HEK293 (cell line): ENCODE measurements around the gene OR2V1.

Source experiments
- CTCF ChIA-PET: fragments of 350-600 bp; formaldehyde crosslinking; extraction: SDS; loops from one replicate; lab custom pipeline; 2021; ENCODE audit warnings: antibody characterized with exemption; lab: Yijun Ruan, JAX
- POLR2A ChIA-PET: fragments of 300-600 bp; formaldehyde crosslinking; extraction: SDS; loops from one replicate; lab custom pipeline; 2020; ENCODE audit warnings: antibody characterized with exemption, inconsistent platforms; lab: Yijun Ruan, JAX
- H3K27ac ChIP-seq: fragments of 200-500 bp; sonication (Bioruptor generic); 2 replicates; pipeline ENCODE4 v1.5.1; 2014; ENCODE audit warnings: low read depth, low read length, control low read depth, inconsistent platforms; ENCODE audit errors: extremely low read depth
- H3K36me3 ChIP-seq, 2 experiments: fragments of 200-500 bp in 1 of 2; sonication (Bioruptor generic) in 1 of 2; 1 replicate in 1 of 2; 2 replicates in 1 of 2; pipeline ENCODE4 v1.5.1; 2014 to 2017; ENCODE audit warnings: inconsistent platforms in 2 of 2, low read length in 2 of 2; ENCODE audit not compliant: control insufficient read depth in 2 of 2, insufficient read depth in 1 of 2
- H3K4me1 ChIP-seq: fragments of 200-500 bp; sonication (Bioruptor generic); 2 replicates; pipeline ENCODE4 v1.5.1; 2014; ENCODE audit warnings: mild to moderate bottlenecking, low read length, inconsistent platforms; ENCODE audit not compliant: control insufficient read depth, insufficient read depth
- H3K4me3 ChIP-seq: 2 replicates; pipeline ENCODE4 v1.5.1; 2011; ENCODE audit warnings: low read depth, mild to moderate bottlenecking, control low read depth, low read length, moderate library complexity
- H3K9me3 ChIP-seq: fragments of 200-500 bp; sonication (Bioruptor generic); 2 replicates; pipeline ENCODE4 v1.5.1; 2014; ENCODE audit warnings: low read depth, low read length, inconsistent platforms; ENCODE audit not compliant: control insufficient read depth, insufficient read depth
- GFI1B ChIP-seq: fragments of 450-650 bp; formaldehyde crosslinking; IDR thresholded peaks from 2 replicates; pipeline ENCODE4 v1.5.1; 2016; ENCODE audit warnings: missing biosample characterization, missing genetic modification characterization
- HOXD13 ChIP-seq: sonication (generic); formaldehyde crosslinking; IDR thresholded peaks from 2 replicates; pipeline ENCODE4 v1.8.0; 2022; ENCODE audit warnings: missing genetic modification reagents, borderline replicate concordance
- RBAK ChIP-seq: fragments of 450-650 bp; formaldehyde crosslinking; IDR thresholded peaks from 2 replicates; pipeline ENCODE4 v1.5.1; 2016; ENCODE audit warnings: missing biosample characterization, missing genetic modification characterization
- SETDB1 ChIP-seq: IDR thresholded peaks from one replicate; pipeline ENCODE4 v1.6.1; 2017; ENCODE audit warnings: mild to moderate bottlenecking, low read length, moderate library complexity, mixed read lengths; ENCODE audit not compliant: insufficient read length
- SP7 ChIP-seq: fragments of 450-650 bp; formaldehyde crosslinking; IDR thresholded peaks from 2 replicates; pipeline ENCODE4 v1.5.1; 2016; ENCODE audit warnings: missing biosample characterization, missing genetic modification characterization
- TCF7L2 ChIP-seq: IDR thresholded peaks from 2 replicates; pipeline ENCODE4 v1.6.1; 2011; ENCODE audit warnings: low read depth, mild to moderate bottlenecking, inconsistent platforms, low read length, moderate library complexity, borderline replicate concordance
- YY2 ChIP-seq: fragments of 450-650 bp; formaldehyde crosslinking; IDR thresholded peaks from 2 replicates; pipeline ENCODE4 v1.5.1; 2016; ENCODE audit warnings: missing biosample characterization, missing genetic modification characterization
- ZFHX2 ChIP-seq: fragments of 450-650 bp; formaldehyde crosslinking; conservative IDR thresholded peaks from 2 replicates; pipeline ENCODE4 v1.5.1; 2016; ENCODE audit warnings: missing biosample characterization, missing genetic modification characterization
- ZNF10 ChIP-seq: fragments of 450-650 bp; formaldehyde crosslinking; IDR thresholded peaks from 2 replicates; pipeline ENCODE4 v1.5.1; 2017; ENCODE audit warnings: missing biosample characterization, missing genetic modification characterization
- ZNF157 ChIP-seq: fragments of 450-650 bp; formaldehyde crosslinking; IDR thresholded peaks from 2 replicates; pipeline ENCODE4 v1.5.1; 2016; ENCODE audit warnings: missing biosample characterization, missing genetic modification characterization
- ZNF184 ChIP-seq: fragments of 450-650 bp; IDR thresholded peaks from 2 replicates; pipeline ENCODE4 v1.5.1; 2018; ENCODE audit warnings: missing biosample characterization, mild to moderate bottlenecking, missing genetic modification characterization
- ZNF19 ChIP-seq: fragments of 450-650 bp; formaldehyde crosslinking; IDR thresholded peaks from 2 replicates; pipeline ENCODE4; 2016; ENCODE audit warnings: missing biosample characterization, missing genetic modification characterization, low read depth
- ZNF274 ChIP-seq, 2 experiments: fragments of 200-500 bp in 1 of 2; fragments of 450-650 bp in 1 of 2; sonication (Bioruptor generic) in 1 of 2; formaldehyde crosslinking in 1 of 2; IDR thresholded peaks; 2 replicates each; pipeline versions ENCODE4 v1.5.1 to v1.6.1; 2014 to 2016; ENCODE audit warnings: borderline replicate concordance in 1 of 2, inconsistent platforms in 1 of 2, low read length in 1 of 2, missing biosample characterization in 1 of 2, missing genetic modification characterization in 1 of 2
- ZNF37A ChIP-seq: fragments of 450-650 bp; IDR thresholded peaks from 2 replicates; pipeline ENCODE4 v1.5.1; 2018; ENCODE audit warnings: missing biosample characterization, missing genetic modification characterization
- ZNF391 ChIP-seq: fragments of 450-650 bp; formaldehyde crosslinking; IDR thresholded peaks from 2 replicates; pipeline ENCODE4 v1.5.1; 2016; ENCODE audit warnings: low read depth, missing biosample characterization, missing genetic modification characterization, borderline replicate concordance
- ZNF426 ChIP-seq: fragments of 450-650 bp; formaldehyde crosslinking; IDR thresholded peaks from 2 replicates; pipeline ENCODE4 v1.5.1; 2017; ENCODE audit warnings: missing biosample characterization, missing genetic modification characterization, mild to moderate bottlenecking, inconsistent platforms, moderate library complexity
- ZNF433 ChIP-seq: fragments of 450-650 bp; formaldehyde crosslinking; IDR thresholded peaks from 2 replicates; pipeline ENCODE4 v1.5.1; 2016; ENCODE audit warnings: missing biosample characterization, missing genetic modification characterization, low read depth
- ZNF48 ChIP-seq: fragments of 450-650 bp; formaldehyde crosslinking; IDR thresholded peaks from 2 replicates; pipeline ENCODE4 v1.5.1; 2016; ENCODE audit warnings: missing biosample characterization, missing genetic modification characterization
- ZNF501 ChIP-seq: fragments of 450-650 bp; formaldehyde crosslinking; IDR thresholded peaks from 2 replicates; pipeline ENCODE4 v1.5.1; 2016; ENCODE audit warnings: missing biosample characterization, missing genetic modification characterization
- ZNF521 ChIP-seq: fragments of 450-650 bp; formaldehyde crosslinking; IDR thresholded peaks from 2 replicates; pipeline ENCODE4 v1.5.1; 2017; ENCODE audit warnings: missing biosample characterization, mild to moderate bottlenecking, missing genetic modification characterization
- ZNF571 ChIP-seq: fragments of 450-650 bp; formaldehyde crosslinking; IDR thresholded peaks from 2 replicates; pipeline ENCODE4 v1.5.0; 2017; ENCODE audit warnings: missing biosample characterization, missing genetic modification characterization
- ZNF621 ChIP-seq: fragments of 450-650 bp; formaldehyde crosslinking; IDR thresholded peaks from 2 replicates; pipeline ENCODE4 v1.5.1; 2017; ENCODE audit warnings: missing biosample characterization, missing genetic modification characterization
- ZNF629 ChIP-seq: fragments of 450-650 bp; formaldehyde crosslinking; IDR thresholded peaks from 2 replicates; pipeline ENCODE4 v1.5.1; 2017; ENCODE audit warnings: missing biosample characterization, missing genetic modification characterization
- TF ChIP-seq, protein P1 (sequence below): fragments of 450-650 bp; formaldehyde crosslinking; IDR thresholded peaks from 2 replicates; pipeline ENCODE4 v1.5.1; 2016; ENCODE audit warnings: missing biosample characterization, missing genetic modification characterization
- TF ChIP-seq, protein P2 (sequence below): fragments of 450-650 bp; formaldehyde crosslinking; IDR thresholded peaks from 2 replicates; pipeline ENCODE4 v1.5.1; 2016; ENCODE audit warnings: missing biosample characterization, missing genetic modification characterization
- TF ChIP-seq, protein P3 (sequence below): fragments of 450-650 bp; formaldehyde crosslinking; IDR thresholded peaks from 2 replicates; pipeline ENCODE4; 2016; ENCODE audit warnings: missing biosample characterization, missing genetic modification characterization

Gene OR2V1

DNA sequence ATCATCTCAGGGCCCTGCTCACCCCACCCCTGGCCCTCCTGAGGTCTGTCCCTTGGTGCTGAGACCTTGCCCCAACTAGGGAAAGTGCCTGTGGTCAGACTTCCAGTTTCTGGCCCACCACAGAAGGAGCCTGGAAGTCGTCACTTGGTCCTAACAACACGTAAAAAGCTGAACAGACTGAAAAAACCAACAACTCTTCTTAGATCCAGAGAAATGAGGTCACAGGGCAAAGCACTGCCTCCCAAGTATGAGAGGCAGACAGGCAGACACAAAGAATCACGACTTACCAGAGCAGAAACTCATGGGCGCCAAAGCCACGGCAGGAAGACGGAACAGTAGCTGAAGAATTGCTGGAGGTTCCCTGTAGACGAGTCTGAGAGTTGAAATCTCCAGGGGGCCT, 38.5 kb downstream of the OR2V1 start:
- no peak for TF ChIP-seq ZNF433 (tag by site-specific recombination)
- no peak for TF ChIP-seq ZNF521
- TF ChIP-seq ZNF10 (tag by site-specific recombination): no peak
- no peak for TF ChIP-seq ZNF621 (tag by site-specific recombination)
- no peak for TF ChIP-seq ZNF426
- TF ChIP-seq ZNF391: no peak
- no peak for TF ChIP-seq SETDB1
- TF ChIP-seq, protein P1, sequence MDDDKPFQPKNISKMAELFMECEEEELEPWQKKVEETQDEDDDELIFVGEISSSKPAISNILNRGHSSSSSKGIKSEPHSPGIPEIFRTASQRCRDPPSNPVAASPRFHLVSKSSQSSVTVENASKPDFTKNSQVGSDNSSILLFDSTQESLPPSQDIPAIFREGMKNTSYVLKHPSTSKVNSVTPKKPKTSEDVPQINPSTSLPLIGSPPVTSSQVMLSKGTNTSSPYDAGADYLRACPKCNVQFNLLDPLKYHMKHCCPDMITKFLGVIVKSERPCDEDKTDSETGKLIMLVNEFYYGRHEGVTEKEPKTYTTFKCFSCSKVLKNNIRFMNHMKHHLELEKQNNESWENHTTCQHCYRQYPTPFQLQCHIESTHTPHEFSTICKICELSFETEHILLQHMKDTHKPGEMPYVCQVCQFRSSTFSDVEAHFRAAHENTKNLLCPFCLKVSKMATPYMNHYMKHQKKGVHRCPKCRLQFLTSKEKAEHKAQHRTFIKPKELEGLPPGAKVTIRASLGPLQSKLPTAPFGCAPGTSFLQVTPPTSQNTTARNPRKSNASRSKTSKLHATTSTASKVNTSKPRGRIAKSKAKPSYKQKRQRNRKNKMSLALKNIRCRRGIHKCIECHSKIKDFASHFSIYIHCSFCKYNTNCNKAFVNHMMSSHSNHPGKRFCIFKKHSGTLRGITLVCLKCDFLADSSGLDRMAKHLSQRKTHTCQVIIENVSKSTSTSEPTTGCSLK (tag by site-specific recombination): no peak
- TF ChIP-seq ZNF501 (tag by site-specific recombination): no peak
- no peak for TF ChIP-seq ZNF48
- no peak for TF ChIP-seq HOXD13 (CRISPR knock-in tag)
- TF ChIP-seq, protein P2, sequence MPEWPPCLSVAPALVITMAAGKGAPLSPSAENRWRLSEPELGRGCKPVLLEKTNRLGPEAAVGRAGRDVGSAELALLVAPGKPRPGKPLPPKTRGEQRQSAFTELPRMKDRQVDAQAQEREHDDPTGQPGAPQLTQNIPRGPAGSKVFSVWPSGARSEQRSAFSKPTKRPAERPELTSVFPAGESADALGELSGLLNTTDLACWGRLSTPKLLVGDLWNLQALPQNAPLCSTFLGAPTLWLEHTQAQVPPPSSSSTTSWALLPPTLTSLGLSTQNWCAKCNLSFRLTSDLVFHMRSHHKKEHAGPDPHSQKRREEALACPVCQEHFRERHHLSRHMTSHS (tag by site-specific recombination): no peak
- no peak for TF ChIP-seq GFI1B (tag by site-specific recombination)
- no peak for TF ChIP-seq ZNF184
- TF ChIP-seq ZNF571 (tag by site-specific recombination): no peak
- TF ChIP-seq RBAK (tag by site-specific recombination): no peak
- TF ChIP-seq ZFHX2 (tag by site-specific recombination): no peak
- no peak for TF ChIP-seq TCF7L2
- TF ChIP-seq, all 188 proteins: peak for 0
- Histone ChIP-seq H3K4me3 (no peak overlapping the region), H3K36me3 (no peaks in the 10 kb centered on the region), H3K27ac (no peak overlapping the region), H3K4me1 (no peaks in the 10 kb centered on the region), H3K9me3 (no peaks in the 10 kb centered on the region)
- CTCF ChIA-PET: no interaction called here
- POLR2A ChIA-PET: no interaction called here

GRCh38 chr5:181088289-181088688, 42.7 kb downstream of the OR2V1 start:
- no peak for TF ChIP-seq ZNF629 (tag by site-specific recombination)
- peak; percentile 86 for TF ChIP-seq ZNF37A
- Histone ChIP-seq H3K4me3 (no peak overlapping the region), H3K27ac (no peak overlapping the region), H3K36me3 (no peaks in the 10 kb centered on the region), H3K4me1 (no peaks in the 10 kb centered on the region), H3K9me3 (no peaks in the 10 kb centered on the region)
- ChIA-PET POLR2A (no interaction called here), CTCF (interaction anchor here (1.1 kb wide), 1 partner anchor 321 kb away, joined by 3 read pairs; no protein-coding TSS in a partner anchor)

GRCh38 chr5:181087309-181087708, 43.7 kb downstream of the OR2V1 start:
- no peak overlapping the region for H3K4me3 ChIP-seq
- TF ChIP-seq, protein P2 (tag by site-specific recombination): no peak
- no peak for TF ChIP-seq ZNF19
- no peak for TF ChIP-seq RBAK (tag by site-specific recombination)
- no peak for TF ChIP-seq ZNF274 (IDR thresholded peaks at IDR 0.05; ENCODE audit: low read length)
- TF ChIP-seq ZNF274 (tag by site-specific recombination; IDR thresholded peaks at IDR 0.05; ENCODE audit: borderline replicate concordance): no peak
- TF ChIP-seq, protein P3, sequence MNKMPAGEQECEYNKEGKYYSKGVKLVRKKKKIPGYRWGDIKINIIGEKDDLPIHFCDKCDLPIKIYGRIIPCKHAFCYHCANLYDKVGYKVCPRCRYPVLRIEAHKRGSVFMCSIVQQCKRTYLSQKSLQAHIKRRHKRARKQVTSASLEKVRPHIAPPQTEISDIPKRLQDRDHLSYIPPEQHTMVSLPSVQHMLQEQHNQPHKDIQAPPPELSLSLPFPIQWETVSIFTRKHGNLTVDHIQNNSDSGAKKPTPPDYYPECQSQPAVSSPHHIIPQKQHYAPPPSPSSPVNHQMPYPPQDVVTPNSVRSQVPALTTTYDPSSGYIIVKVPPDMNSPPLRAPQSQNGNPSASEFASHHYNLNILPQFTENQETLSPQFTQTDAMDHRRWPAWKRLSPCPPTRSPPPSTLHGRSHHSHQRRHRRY (tag by site-specific recombination): no peak
- no peak for TF ChIP-seq YY2 (tag by site-specific recombination)
- no peak for TF ChIP-seq SP7 (tag by site-specific recombination)
- TF ChIP-seq ZNF157: no peak
- TF ChIP-seq, all 188 proteins: peak for 0
- H3K9me3 ChIP-seq: no peaks in the 10 kb centered on the region
- CTCF ChIA-PET: interaction anchor here (0.6 to 1.7 kb wide), 4 partner anchors 218 to 320 kb away, joined by 3 to 5 read pairs (median 3); no protein-coding TSS in a partner anchor
- POLR2A ChIA-PET: interaction anchor here (0.5 kb wide), 1 partner anchor 37 kb away, joined by 6 read pairs; no protein-coding TSS in a partner anchor
- H3K4me1 ChIP-seq: no peaks in the 10 kb centered on the region
- H3K36me3 ChIP-seq: no peaks in the 10 kb centered on the region
- no peak overlapping the region for H3K27ac ChIP-seq
